K562 (cell line): Measurements from ENCODE around the gene PPP1R3G. TPM values are rescaled to one million over a fixed set of nuclear protein-coding genes. Genes with fewer than 3 reads are reported as not detected.

Experiments
- ATAC-seq: fragments of 200-7000 bp; cut with Tn5 transposase; 3 replicates; pipeline ENCODE4 v1.9.1; 2020; ENCODE audit warnings: moderate library complexity
- BruUV-seq: library from RNA; stranded (reverse); fragments of 400-500 nt; replicated peaks from 2 replicates; lab custom pipeline; 2021; lab: Mats Ljungman, UMichigan
- CTCF ChIA-PET: fragments of 300-600 bp; formaldehyde crosslinking; extraction: SDS; loops from one replicate; lab custom pipeline; 2021; ENCODE audit warnings: low intra/inter-chr PET ratio; lab: Yijun Ruan, JAX
- POLR2A ChIA-PET: fragments of 300-600, 350-650 bp; sonication (Branson Sonifier 250); formaldehyde crosslinking; extraction: SDS; loops from one replicate; lab custom pipeline; 2021; ENCODE audit warnings: antibody characterized with exemption, inconsistent platforms; lab: Yijun Ruan, JAX
- DNase-seq, 4 experiments: peaks; one replicate each; pipeline versions ENCODE4 v3.0.0 to v3.0.0-alpha.2; 2011 to 2018; ENCODE audit warnings: low spot score in 3 of 4, mixed read lengths in 3 of 4; ENCODE audit errors: extremely low read depth in 1 of 4
- FAIRE-seq: peaks from 2 replicates; lab custom pipeline; 2011; peaks lifted over from hg19 to GRCh38; lab: Jason Lieb, UNC
- H2AFZ ChIP-seq: 2 replicates; pipeline ENCODE4 v1.6.0; 2011; ENCODE audit warnings: low read depth, low read length, control low read depth, inconsistent platforms
- H3K27ac ChIP-seq: fragments of 200-600 bp; 3 replicates; pipeline ENCODE4 v1.8.0; 2011; ENCODE audit warnings: low read depth, mild to moderate bottlenecking, control low read depth, inconsistent platforms, low read length, moderate library complexity, mixed read lengths; ENCODE audit errors: extremely low read depth
- H3K27me3 ChIP-seq, 2 experiments: fragments of 300-600 bp in 1 of 2; 2 replicates in 1 of 2; 3 replicates in 1 of 2; pipeline versions ENCODE4 v1.6.0 to v1.8.0; 2011; ENCODE audit warnings: inconsistent platforms in 2 of 2, low read length in 2 of 2, mild to moderate bottlenecking in 1 of 2, mixed read lengths in 1 of 2, moderate library complexity in 1 of 2; ENCODE audit not compliant: control insufficient read depth in 2 of 2, insufficient read depth in 2 of 2
- H3K36me3 ChIP-seq: fragments of 300-600 bp; 3 replicates; pipeline ENCODE4 v1.8.0; 2011; ENCODE audit warnings: mild to moderate bottlenecking, low read length, inconsistent platforms; ENCODE audit not compliant: control insufficient read depth, insufficient read depth
- H3K4me1 ChIP-seq, 2 experiments: fragments of 200-600 bp in 1 of 2; replicated peaks in 1 of 2; 2 replicates in 1 of 2; 3 replicates in 1 of 2; pipeline versions ENCODE4 v1.5.1 to v1.8.0; 2011; ENCODE audit warnings: inconsistent platforms in 2 of 2, low read length in 2 of 2, mild to moderate bottlenecking in 1 of 2, mixed read lengths in 1 of 2, moderate library complexity in 1 of 2; ENCODE audit not compliant: control insufficient read depth in 2 of 2, insufficient read depth in 2 of 2
- H3K4me2 ChIP-seq: 2 replicates; pipeline ENCODE4 v1.6.1; 2011; ENCODE audit warnings: low read length, control low read depth, inconsistent platforms, mixed read lengths; ENCODE audit not compliant: insufficient read depth
- H3K4me3 ChIP-seq: fragments of 200-600 bp; sonication (generic), shearing (Covaris generic); 2 replicates; pipeline ENCODE4 v1.5.1; 2016; ENCODE audit warnings: control low read depth, inconsistent platforms
- H3K79me2 ChIP-seq: fragments of 200-600 bp; 3 replicates; pipeline ENCODE4 v1.8.0; 2011; ENCODE audit warnings: low read length, inconsistent platforms; ENCODE audit not compliant: control insufficient read depth, insufficient read depth
- H3K9ac ChIP-seq, 2 experiments: 2 replicates each; pipeline versions ENCODE4 v1.6.0 to v1.6.1; 2011; ENCODE audit warnings: low read depth in 2 of 2, low read length in 2 of 2, control low read depth in 1 of 2, inconsistent platforms in 1 of 2, mild to moderate bottlenecking in 1 of 2, mixed read lengths in 1 of 2; ENCODE audit not compliant: insufficient read depth in 1 of 2
- H3K9me1 ChIP-seq: one replicate; pipeline ENCODE4 v1.6.0; 2011; ENCODE audit warnings: inconsistent platforms, mild to moderate bottlenecking, low read length, moderate library complexity; ENCODE audit not compliant: control insufficient read depth, insufficient read depth
- H3K9me3 ChIP-seq: replicated peaks from 2 replicates; pipeline ENCODE4 v1.5.1; 2011; ENCODE audit warnings: low read depth, low read length, inconsistent platforms; ENCODE audit not compliant: control insufficient read depth, insufficient read depth
- H4K20me1 ChIP-seq: replicated peaks from 2 replicates; pipeline ENCODE4 v1.6.1; 2011; ENCODE audit warnings: low read length, inconsistent platforms, mixed read lengths; ENCODE audit not compliant: control insufficient read depth, insufficient read depth
- BRD9 ChIP-seq: fragments of 450-650 bp; IDR thresholded peaks from 2 replicates; pipeline ENCODE4 v1.6.1; 2018; ENCODE audit warnings: low read depth; ENCODE audit not compliant: partially characterized antibody
- CHD1 ChIP-seq: fragments of 200-600 bp; sonication (generic); IDR thresholded peaks from one replicate; pipeline ENCODE4 v1.6.1; 2012; ENCODE audit warnings: mild to moderate bottlenecking, moderate library complexity, low read length, inconsistent platforms
- HDAC1 ChIP-seq, 2 experiments: fragments of 450-650 bp; IDR thresholded peaks; 2 replicates each; pipeline ENCODE4 v1.6.1; 2016 to 2017; ENCODE audit warnings: inconsistent platforms in 1 of 2, mild to moderate bottlenecking in 1 of 2, moderate library complexity in 1 of 2
- HEY1 ChIP-seq: fragments of 250-450 bp; sonication (Bioruptor Pico); IDR thresholded peaks from 2 replicates; pipeline ENCODE4 v1.5.0; 2020; ENCODE audit warnings: mild to moderate bottlenecking, moderate library complexity, borderline replicate concordance
- NRF1 ChIP-seq, 2 experiments: fragments of 450-650 bp; IDR thresholded peaks in 1 of 2; conservative IDR thresholded peaks in 1 of 2; 2 replicates each; pipeline ENCODE4 v1.6.1; 2014; ENCODE audit warnings: mild to moderate bottlenecking in 2 of 2
- SPI1 ChIP-seq: IDR thresholded peaks from 2 replicates; pipeline ENCODE4 v1.6.1; 2011; ENCODE audit warnings: low read depth, low read length, control low read depth, borderline replicate concordance
- WGBS: fragments of 100-300 bp; shearing (Covaris generic); methylation state at CpG from one replicate; pipeline ENCODE4 v1.1.6; 2016; ENCODE audit warnings: low coverage, mixed read lengths; ENCODE audit not compliant: insufficient coverage; ENCODE audit errors: missing lambda C conversion rate; 5-methylcytosine and 5-hydroxymethylcytosine counted together
- in situ Hi-C: fragments of 300-500 bp; cut with MboI; formaldehyde crosslinking; loops from 4 replicates; pipeline ENCODE4 v1.15.0; 2018; ENCODE audit warnings: inconsistent platforms, mixed read lengths
- intact Hi-C: fragments of 100-400 bp; cut with micrococcal nuclease; formaldehyde crosslinking; loops from 2 replicates; pipeline ENCODE4 v1.14.2; 2022
- polyA plus RNA-seq, 8 experiments: library from polyadenylated mRNA; depleted of rRNA in 4 of 8; stranded (reverse) in 5 of 8; unstranded in 3 of 8; fragments of >200 nt; fragmentation: Nextera tagmentation in 2 of 8; fragmentation: Illumina TruSeq in 1 of 8; extraction: Ambion mirVana in 2 of 8; extraction: Trizol in 1 of 8; gene quantifications; 2 replicates each; pipeline versions ENCODE4 v1.2.1 to v1.2.3, GENCODE V29; 2011 to 2014; ENCODE audit warnings: inconsistent platforms in 1 of 8, missing spikeins in 1 of 8
- total RNA-seq, 7 experiments: library from RNA; depleted of rRNA in 6 of 7; stranded (reverse); fragments of >200 nt in 6 of 7; fragmentation: Illumina TruSeq in 2 of 7; extraction: Trizol in 2 of 7; gene quantifications; 2 replicates each; pipeline versions ENCODE4 v1.2.1 to v1.2.3, GENCODE V29; 2011 to 2021; ENCODE audit warnings: low replicate concordance in 1 of 7
- TF ChIP-seq, protein P1 (sequence below): fragments of 450-650 bp; IDR thresholded peaks from 2 replicates; pipeline ENCODE4 v1.6.1; 2017; ENCODE audit warnings: antibody characterized with exemption, mild to moderate bottlenecking
- TF ChIP-seq, protein P2 (sequence below): fragments of 450-650 bp; IDR thresholded peaks from 2 replicates; pipeline ENCODE4 v1.6.1; 2016; ENCODE audit warnings: low read depth, mild to moderate bottlenecking, moderate library complexity

Gene PPP1R3G
- total and polyA plus RNA-seq, 9 of the 15 experiments (the other 6 are each of a cell fraction or from before 2014, with no cell fraction given) = 0.01 to 0.13 (median 0.01) TPM; not detected in 4

DNA sequence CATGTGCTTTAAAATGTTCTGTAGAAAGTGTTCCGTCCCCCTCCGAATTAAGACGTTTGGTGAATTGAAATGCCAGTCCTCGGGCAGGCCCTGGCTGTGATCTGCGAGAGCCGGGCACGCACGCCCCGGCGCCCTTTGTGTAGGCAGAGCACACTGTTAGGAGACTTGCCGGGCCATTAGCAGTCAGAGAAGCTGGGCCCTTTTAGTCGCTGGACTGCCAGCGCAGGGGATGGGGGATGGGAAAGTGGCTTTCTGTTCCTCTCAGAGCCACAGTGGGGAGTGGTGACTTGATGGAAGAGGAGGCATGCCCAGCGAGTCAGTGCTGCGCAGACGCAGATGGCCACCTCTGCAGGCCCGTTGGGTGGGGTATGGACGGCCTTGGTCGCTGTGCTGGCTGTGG, 2.2 kb downstream of the PPP1R3G start:
- ChIA-PET POLR2A (no interaction called here), CTCF (no interaction called here)
- no peak for DNase-seq
- Histone ChIP-seq H3K9ac (no peak overlapping the region; a peak in 1 of 4 replicates), H3K36me3 (no peaks in the 10 kb centered on the region), H3K79me2 (no peaks in the 10 kb centered on the region), H3K9me1 (no peaks in the 10 kb centered on the region), H3K4me1 (peaks cover 5 to 23% of the 10 kb centered on the region in 2 experiments; a peak in 3 of 5 replicates), H3K27ac (no peak overlapping the region), H3K4me2 (no peak overlapping the region), H4K20me1 (no peaks in the 10 kb centered on the region), H2AFZ (no peak overlapping the region), H3K9me3 (no peaks in the 10 kb centered on the region), H3K27me3 (peaks cover 28 to 40% of the 10 kb centered on the region in 2 experiments), H3K4me3 (no peak overlapping the region)
- intact Hi-C loops (no loop called here), in situ Hi-C loops (no loop called here)
- 60% methylated on average over 19 of the region's 19 CpGs for WGBS
- no peak for FAIRE-seq
- BruUV-seq = no TSS peak
- TF ChIP-seq BRD9 = no peak
- peak in 1 of 2 experiments; percentile 33; a peak in 1 of 4 replicates for TF ChIP-seq NRF1 (conservative IDR thresholded peaks at IDR 0.05 in 1 of 2, IDR thresholded peaks at IDR 0.05 in 1 of 2)
- no peak for ATAC-seq

DNA sequence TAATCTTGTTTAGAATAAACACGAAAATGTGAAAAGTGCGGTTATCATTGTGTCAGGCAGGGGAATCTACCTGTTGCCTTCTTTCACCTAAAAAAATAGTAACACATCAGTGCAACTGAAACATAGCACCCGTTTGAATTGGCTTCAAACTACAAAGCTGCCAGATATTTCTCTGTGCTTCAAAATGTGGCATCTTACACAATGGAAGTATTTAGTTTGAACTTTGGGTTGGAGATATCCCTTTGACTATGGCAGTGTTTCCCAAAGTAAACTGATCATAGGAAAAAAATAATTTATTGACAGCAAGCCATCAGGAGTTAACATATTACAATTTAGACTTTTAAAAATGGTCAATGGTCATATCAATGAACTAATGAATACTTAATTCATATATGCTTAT, 3.6 kb downstream of the PPP1R3G start:
- no peak overlapping the region for H2AFZ ChIP-seq
- H3K79me2 ChIP-seq = no peaks in the 10 kb centered on the region
- intact Hi-C loops (no loop called here), in situ Hi-C loops (no loop called here)
- ChIA-PET POLR2A (no interaction called here), CTCF (no interaction called here)
- DNase-seq (no peak), ATAC-seq (no peak), FAIRE-seq (no peak)
- peaks cover 19 to 27% of the 10 kb centered on the region in 2 experiments for H3K27me3 ChIP-seq
- no peaks in the 10 kb centered on the region for H3K36me3 ChIP-seq
- WGBS = 9% methylated on average over 3 of the region's 3 CpGs
- no peaks in the 10 kb centered on the region for H3K9me1 ChIP-seq
- no peaks in the 10 kb centered on the region for H3K9me3 ChIP-seq
- no peak overlapping the region for H3K4me3 ChIP-seq
- no peaks in the 10 kb centered on the region for H4K20me1 ChIP-seq
- H3K27ac ChIP-seq = no peak overlapping the region
- no peak overlapping the region for H3K9ac ChIP-seq
- no peak overlapping the region for H3K4me2 ChIP-seq
- H3K4me1 ChIP-seq = peaks cover 4 to 23% of the 10 kb centered on the region in 2 experiments; a peak in 4 of 5 replicates
- no TSS peak for BruUV-seq
- TF ChIP-seq HDAC1 (IDR thresholded peaks at IDR 0.05) (no peak), SPI1 (no peak), CHD1 (no peak), HEY1 (CRISPR knock-in tag) (no peak)
- TF ChIP-seq, protein P1, sequence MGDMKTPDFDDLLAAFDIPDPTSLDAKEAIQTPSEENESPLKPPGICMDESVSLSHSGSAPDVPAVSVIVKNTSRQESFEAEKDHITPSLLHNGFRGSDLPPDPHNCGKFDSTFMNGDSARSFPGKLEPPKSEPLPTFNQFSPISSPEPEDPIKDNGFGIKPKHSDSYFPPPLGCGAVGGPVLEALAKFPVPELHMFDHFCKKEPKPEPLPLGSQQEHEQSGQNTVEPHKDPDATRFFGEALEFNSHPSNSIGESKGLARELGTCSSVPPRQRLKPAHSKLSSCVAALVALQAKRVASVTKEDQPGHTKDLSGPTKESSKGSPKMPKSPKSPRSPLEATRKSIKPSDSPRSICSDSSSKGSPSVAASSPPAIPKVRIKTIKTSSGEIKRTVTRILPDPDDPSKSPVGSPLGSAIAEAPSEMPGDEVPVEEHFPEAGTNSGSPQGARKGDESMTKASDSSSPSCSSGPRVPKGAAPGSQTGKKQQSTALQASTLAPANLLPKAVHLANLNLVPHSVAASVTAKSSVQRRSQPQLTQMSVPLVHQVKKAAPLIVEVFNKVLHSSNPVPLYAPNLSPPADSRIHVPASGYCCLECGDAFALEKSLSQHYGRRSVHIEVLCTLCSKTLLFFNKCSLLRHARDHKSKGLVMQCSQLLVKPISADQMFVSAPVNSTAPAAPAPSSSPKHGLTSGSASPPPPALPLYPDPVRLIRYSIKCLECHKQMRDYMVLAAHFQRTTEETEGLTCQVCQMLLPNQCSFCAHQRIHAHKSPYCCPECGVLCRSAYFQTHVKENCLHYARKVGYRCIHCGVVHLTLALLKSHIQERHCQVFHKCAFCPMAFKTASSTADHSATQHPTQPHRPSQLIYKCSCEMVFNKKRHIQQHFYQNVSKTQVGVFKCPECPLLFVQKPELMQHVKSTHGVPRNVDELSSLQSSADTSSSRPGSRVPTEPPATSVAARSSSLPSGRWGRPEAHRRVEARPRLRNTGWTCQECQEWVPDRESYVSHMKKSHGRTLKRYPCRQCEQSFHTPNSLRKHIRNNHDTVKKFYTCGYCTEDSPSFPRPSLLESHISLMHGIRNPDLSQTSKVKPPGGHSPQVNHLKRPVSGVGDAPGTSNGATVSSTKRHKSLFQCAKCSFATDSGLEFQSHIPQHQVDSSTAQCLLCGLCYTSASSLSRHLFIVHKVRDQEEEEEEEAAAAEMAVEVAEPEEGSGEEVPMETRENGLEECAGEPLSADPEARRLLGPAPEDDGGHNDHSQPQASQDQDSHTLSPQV = no peak
- TF ChIP-seq, protein P2, sequence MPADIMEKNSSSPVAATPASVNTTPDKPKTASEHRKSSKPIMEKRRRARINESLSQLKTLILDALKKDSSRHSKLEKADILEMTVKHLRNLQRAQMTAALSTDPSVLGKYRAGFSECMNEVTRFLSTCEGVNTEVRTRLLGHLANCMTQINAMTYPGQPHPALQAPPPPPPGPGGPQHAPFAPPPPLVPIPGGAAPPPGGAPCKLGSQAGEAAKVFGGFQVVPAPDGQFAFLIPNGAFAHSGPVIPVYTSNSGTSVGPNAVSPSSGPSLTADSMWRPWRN = no peak
